Measurements from ENCODE around the gene EVX2. TPM values are rescaled to one million over a fixed set of nuclear protein-coding genes. Genes with fewer than 3 reads are reported as not detected.

The EVX2 gene
- total RNA-seq, 1 donor: not detected

GRCh38 chr2:176104316-176105077, 20.7 kb upstream of the EVX2 start:
- peaks cover 91% of the 10 kb centered on the region for H3K27me3 ChIP-seq (ENCODE audit: insufficient read depth, low read length)

GRCh38 chr2:176103742-176104315, 20.1 kb upstream of the EVX2 start:
- Histone ChIP-seq H3K27me3 (ENCODE audit: insufficient read depth, low read length) (peaks cover 91% of the 10 kb centered on the region), H3K9me3 (ENCODE audit: low read depth, low read length) (no peaks in the 10 kb centered on the region), H3K4me1 (ENCODE audit: insufficient read depth, low read length) (peaks cover 3% of the 10 kb centered on the region), H3K4me2 (ENCODE audit: insufficient read depth, low read length) (peak overlapping the region; percentile 50), H2AFZ (ENCODE audit: low read length) (no peak overlapping the region), H3K36me3 (ENCODE audit: insufficient read depth, low read length) (no peaks in the 10 kb centered on the region), H3K4me3 (ENCODE audit: insufficient read depth, low read length) (no peak overlapping the region), H3K27ac (ENCODE audit: low read depth, low read length) (no peak overlapping the region), H3K79me2 (ENCODE audit: insufficient read depth, low read length) (no peaks in the 10 kb centered on the region), H4K20me1 (ENCODE audit: insufficient read depth, low read length) (peaks cover 3% of the 10 kb centered on the region)
- DNase-seq (ENCODE audit: insufficient read length, low spot score, missing footprints): no peak
- TF ChIP-seq, protein P1, sequence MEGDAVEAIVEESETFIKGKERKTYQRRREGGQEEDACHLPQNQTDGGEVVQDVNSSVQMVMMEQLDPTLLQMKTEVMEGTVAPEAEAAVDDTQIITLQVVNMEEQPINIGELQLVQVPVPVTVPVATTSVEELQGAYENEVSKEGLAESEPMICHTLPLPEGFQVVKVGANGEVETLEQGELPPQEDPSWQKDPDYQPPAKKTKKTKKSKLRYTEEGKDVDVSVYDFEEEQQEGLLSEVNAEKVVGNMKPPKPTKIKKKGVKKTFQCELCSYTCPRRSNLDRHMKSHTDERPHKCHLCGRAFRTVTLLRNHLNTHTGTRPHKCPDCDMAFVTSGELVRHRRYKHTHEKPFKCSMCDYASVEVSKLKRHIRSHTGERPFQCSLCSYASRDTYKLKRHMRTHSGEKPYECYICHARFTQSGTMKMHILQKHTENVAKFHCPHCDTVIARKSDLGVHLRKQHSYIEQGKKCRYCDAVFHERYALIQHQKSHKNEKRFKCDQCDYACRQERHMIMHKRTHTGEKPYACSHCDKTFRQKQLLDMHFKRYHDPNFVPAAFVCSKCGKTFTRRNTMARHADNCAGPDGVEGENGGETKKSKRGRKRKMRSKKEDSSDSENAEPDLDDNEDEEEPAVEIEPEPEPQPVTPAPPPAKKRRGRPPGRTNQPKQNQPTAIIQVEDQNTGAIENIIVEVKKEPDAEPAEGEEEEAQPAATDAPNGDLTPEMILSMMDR (IDR thresholded peaks at IDR 0.05; ENCODE audit: extremely low read depth, low read depth, low read length): no peak

More at GRCh38 chr2:176104316-176105077, 20.7 kb upstream of the EVX2 start:
- Histone ChIP-seq H3K36me3 (ENCODE audit: insufficient read depth, low read length) (no peaks in the 10 kb centered on the region), H2AFZ (ENCODE audit: low read length) (no peak overlapping the region), H3K27ac (ENCODE audit: low read depth, low read length) (no peak overlapping the region), H3K79me2 (ENCODE audit: insufficient read depth, low read length) (no peaks in the 10 kb centered on the region), H4K20me1 (ENCODE audit: insufficient read depth, low read length) (peaks cover 3% of the 10 kb centered on the region), H3K9me3 (ENCODE audit: low read depth, low read length) (no peaks in the 10 kb centered on the region), H3K4me3 (ENCODE audit: insufficient read depth, low read length) (peak overlapping the region; percentile 37), H3K4me1 (ENCODE audit: insufficient read depth, low read length) (peaks cover 3% of the 10 kb centered on the region), H3K4me2 (ENCODE audit: insufficient read depth, low read length) (peak overlapping the region; percentile 50)
- DNase-seq (ENCODE audit: insufficient read length, low spot score, missing footprints): peak; percentile 97
- TF ChIP-seq, protein P1 (IDR thresholded peaks at IDR 0.05; ENCODE audit: extremely low read depth, low read depth, low read length): no peak

DNA sequence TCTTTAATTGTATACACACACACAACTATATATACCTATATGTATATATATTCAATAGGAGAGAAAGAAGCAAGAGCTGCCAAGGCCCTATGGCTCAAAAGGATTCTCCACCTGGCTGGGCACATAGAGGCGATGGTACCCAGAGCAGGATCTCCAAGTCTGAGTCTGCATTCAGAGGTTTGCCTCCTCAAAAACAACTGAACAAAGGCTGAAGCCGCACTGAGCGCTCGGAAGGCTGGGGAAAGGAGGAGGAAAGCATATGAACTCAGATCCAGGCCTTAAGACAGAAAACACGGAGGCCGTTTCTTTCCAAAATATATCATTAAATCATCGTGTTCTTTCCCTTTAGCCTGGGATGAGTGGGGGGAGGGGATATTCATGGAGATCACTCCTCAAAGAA, 19.4 kb upstream of the EVX2 start:
- Histone ChIP-seq H3K9me3 (ENCODE audit: low read depth, low read length) (no peaks in the 10 kb centered on the region), H2AFZ (ENCODE audit: low read length) (no peak overlapping the region), H3K36me3 (ENCODE audit: insufficient read depth, low read length) (no peaks in the 10 kb centered on the region), H3K79me2 (ENCODE audit: insufficient read depth, low read length) (no peaks in the 10 kb centered on the region), H3K4me3 (ENCODE audit: insufficient read depth, low read length) (no peak overlapping the region), H3K4me1 (ENCODE audit: insufficient read depth, low read length) (peaks cover 3% of the 10 kb centered on the region), H3K27ac (ENCODE audit: low read depth, low read length) (no peak overlapping the region), H3K4me2 (ENCODE audit: insufficient read depth, low read length) (no peak overlapping the region), H3K27me3 (ENCODE audit: insufficient read depth, low read length) (peaks cover 92% of the 10 kb centered on the region), H4K20me1 (ENCODE audit: insufficient read depth, low read length) (peaks cover 3% of the 10 kb centered on the region)
- TF ChIP-seq, protein P1 (IDR thresholded peaks at IDR 0.05; ENCODE audit: extremely low read depth, low read depth, low read length): no peak
- DNase-seq (ENCODE audit: insufficient read length, low spot score, missing footprints): no peak

- TF ChIP-seq, protein P1 (IDR thresholded peaks at IDR 0.05; ENCODE audit: extremely low read depth, low read depth, low read length): no peak
- peaks cover 8% of the 10 kb centered on the region for H3K4me1 ChIP-seq (ENCODE audit: insufficient read depth, low read length)
- H3K9me3 ChIP-seq (ENCODE audit: low read depth, low read length): no peaks in the 10 kb centered on the region
- H3K36me3 ChIP-seq (ENCODE audit: insufficient read depth, low read length): no peaks in the 10 kb centered on the region
- H3K27ac ChIP-seq (ENCODE audit: low read depth, low read length): no peak overlapping the region
- H3K27me3 ChIP-seq (ENCODE audit: insufficient read depth, low read length): peaks cover 99% of the 10 kb centered on the region
- peaks cover 3% of the 10 kb centered on the region for H4K20me1 ChIP-seq (ENCODE audit: insufficient read depth, low read length)
- H3K4me3 ChIP-seq (ENCODE audit: insufficient read depth, low read length): no peak overlapping the region
- no peak overlapping the region for H3K4me2 ChIP-seq (ENCODE audit: insufficient read depth, low read length)
- H3K79me2 ChIP-seq (ENCODE audit: insufficient read depth, low read length): no peaks in the 10 kb centered on the region
- no peak overlapping the region for H2AFZ ChIP-seq (ENCODE audit: low read length)
- DNase-seq (ENCODE audit: insufficient read length, low spot score, missing footprints): no peak
These were observed 18.6 kb upstream of the EVX2 start for GRCh38 chr2:176102309-176102866.

Data from osteoblast (primary cell).